ENCODE results near the gene OR12D1.

- TF ChIP-seq CTCF (IDR thresholded peaks at IDR 0.05; ENCODE audit: low read length) (no peak), EZH2phosphoT487 (IDR thresholded peaks at IDR 0.05; ENCODE audit: low read length) (no peak), EZH2 (optimal IDR thresholded peaks at IDR 0.05; ENCODE audit: low read depth, low read length) (no peak)
Measured at GRCh38 chr6:29465279-29465678, 50.6 kb downstream of the OR12D1 start.
